Inflammatory macrophage (primary cell): ENCODE measurements around the gene COL16A1.
A peak's percentile ranks its signal among the peaks of the same experiment; 100 is the strongest.

Experiments
- DNase-seq, 2 donors: peaks; one replicate each; pipeline ENCODE4 v3.0.0-alpha.2; 2020 to 2022

COL16A1 gene

GRCh38 chr1:31645274-31645568 lies 58.6 kb downstream of the COL16A1 start:
- DNase-seq: no peak

DNA sequence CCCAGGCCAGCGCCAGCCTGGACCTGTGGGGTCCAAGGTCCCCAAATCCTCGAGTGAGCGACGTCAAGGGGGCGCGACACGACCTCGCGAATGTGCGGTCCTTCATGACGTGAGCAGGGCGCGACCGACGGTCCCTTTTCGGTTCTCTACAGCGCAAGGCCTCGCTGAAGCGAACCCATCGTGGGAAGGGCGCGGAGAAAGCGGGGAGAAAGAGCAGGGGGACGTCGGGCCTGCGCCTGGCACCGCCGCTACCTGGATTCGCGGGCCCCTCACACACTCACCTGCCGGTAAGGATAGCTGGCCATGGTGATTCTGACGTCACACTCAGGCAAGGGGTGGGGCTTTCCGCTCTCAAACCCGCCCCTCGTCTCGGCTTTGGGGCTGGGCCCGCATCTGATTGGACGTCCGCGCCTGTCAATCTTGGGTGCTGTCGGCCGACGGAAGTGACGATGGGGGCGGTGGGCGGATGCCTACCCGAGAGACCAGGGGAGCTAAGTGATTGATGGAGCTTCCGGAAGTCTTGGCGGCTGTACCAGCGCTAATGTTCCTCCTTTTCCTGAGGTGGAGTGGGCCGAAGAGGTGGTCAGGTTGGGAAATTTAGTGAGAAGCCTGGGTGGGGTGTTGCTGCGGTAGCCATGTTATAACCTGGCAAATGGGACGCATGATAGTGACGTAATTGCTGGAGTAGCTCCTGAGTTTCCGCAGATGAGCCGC lies 59.1 kb downstream of the COL16A1 start, which contains the start of gene PEF1:
TSS of gene PEF1 (minus strand) at position 317 of the 714 bp plus-strand sequence. CDS start at position 305, 12 bp downstream.
- peak; percentile 99 for DNase-seq

GRCh38 chr1:31643976-31644559 lies 59.7 kb downstream of the COL16A1 start:
- no peak for DNase-seq

DNA sequence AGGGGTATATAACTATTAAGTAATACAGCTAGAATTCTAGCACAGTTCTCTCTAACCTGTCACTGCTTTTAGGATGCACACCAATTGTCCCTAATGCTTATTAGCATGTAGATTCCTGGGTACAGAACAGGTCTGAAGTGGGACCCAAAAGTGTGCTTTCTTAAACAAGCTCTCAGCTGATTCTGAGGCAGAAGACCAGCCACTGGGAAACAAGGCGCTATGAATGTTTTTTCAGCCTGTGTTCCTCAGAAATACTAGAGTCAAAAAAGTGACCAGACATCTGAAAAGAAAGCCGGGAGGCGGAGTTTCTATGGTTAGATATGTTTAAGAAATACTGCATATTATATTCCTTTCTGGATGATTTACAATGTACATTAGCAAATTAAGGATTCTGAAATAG lies 60.9 kb downstream of the COL16A1 start:
- no peak for DNase-seq

DNA sequence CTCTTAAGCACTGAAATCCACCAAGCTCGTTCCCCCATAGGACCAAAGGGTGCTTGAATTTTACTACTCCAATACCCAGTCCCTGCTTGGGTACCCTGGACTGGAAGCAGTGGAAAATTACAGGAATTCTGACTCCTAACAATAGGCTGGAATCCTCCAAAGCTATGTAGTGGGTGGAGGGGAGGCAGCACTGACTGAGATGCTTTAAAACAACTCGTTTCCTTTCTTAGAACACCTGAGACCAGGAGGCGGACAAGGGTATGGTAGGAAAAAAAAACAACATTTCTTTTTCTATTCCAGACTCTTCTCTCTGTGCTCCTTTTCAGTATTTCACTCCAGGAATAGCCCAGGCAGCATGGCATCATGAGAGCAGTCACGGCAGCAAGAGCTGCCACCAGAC lies 61.5 kb downstream of the COL16A1 start:
- DNase-seq: no peak

GRCh38 chr1:31640964-31641363 lies 62.9 kb downstream of the COL16A1 start:
- no peak for DNase-seq

DNA sequence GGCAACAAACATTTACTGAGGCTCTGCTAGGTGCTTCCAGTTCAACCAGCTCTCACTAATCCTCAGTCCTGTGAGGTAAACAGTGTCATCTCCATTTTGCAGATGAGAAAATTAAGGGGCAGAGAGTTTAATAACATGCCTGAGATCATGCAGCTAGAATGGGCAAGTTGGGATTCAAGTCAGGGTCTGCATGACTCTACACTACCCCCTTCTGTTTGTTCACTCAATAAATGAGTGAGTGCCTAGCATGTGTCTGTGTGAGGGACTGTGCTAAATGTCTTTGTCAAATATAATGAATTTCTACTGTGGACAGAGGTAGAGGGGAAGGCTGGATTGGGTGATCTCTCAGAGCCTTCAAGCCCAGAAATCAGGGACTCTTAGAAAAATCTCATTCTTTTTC lies 63.6 kb downstream of the COL16A1 start:
- no peak for DNase-seq

GRCh38 chr1:31639543-31639942 lies 64.3 kb downstream of the COL16A1 start:
- DNase-seq: peak; percentile 75 to 85

- DNase-seq: no peak
Measured at GRCh38 chr1:31637915-31638673, 65.7 kb downstream of the COL16A1 start.

DNA sequence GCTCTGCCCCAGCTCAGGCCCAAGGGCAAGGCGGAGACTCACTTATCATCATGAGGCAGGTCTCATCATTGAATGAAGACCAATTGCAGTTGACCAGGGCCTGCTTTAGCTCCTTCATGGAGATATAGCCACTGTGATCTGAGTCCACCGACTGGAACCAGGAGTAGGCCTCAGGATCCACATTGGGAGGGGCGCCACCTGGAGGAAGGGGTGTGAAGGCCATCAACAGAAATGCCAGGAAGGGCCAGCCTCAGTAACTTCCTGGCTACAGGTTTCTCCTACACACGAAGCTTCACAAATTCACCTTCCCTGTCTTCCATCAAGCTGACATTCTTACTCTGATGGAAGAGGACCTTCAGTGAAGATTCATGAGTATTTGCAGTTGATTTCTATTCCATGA lies 70.7 kb downstream of the COL16A1 start:
- DNase-seq: peak; percentile 24 to 37

DNA sequence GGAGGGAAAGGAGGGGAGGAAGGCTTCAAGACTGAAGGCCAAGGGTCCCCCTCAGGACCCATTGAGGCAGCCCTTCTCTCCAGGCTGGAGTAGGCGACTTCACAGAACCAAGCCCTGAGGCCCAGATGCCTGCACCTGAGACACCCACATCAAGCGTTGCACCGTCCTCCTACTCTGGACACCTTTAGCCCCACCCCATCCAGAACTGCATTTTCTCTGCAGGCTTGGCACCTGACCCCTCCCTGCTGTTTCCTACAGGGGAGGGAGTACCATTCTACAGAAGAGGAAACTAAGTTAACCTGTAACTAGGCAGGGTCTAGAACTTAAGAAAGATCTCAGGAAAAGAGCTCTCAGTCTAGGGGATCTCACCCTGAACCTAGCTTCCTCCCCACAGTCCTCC lies 71.2 kb downstream of the COL16A1 start:
- no peak for DNase-seq

GRCh38 chr1:31628931-31629556 lies 74.8 kb downstream of the COL16A1 start:
- DNase-seq: no peak

- no peak for DNase-seq
Measured at GRCh38 chr1:31627930-31628559, 75.8 kb downstream of the COL16A1 start.

DNA sequence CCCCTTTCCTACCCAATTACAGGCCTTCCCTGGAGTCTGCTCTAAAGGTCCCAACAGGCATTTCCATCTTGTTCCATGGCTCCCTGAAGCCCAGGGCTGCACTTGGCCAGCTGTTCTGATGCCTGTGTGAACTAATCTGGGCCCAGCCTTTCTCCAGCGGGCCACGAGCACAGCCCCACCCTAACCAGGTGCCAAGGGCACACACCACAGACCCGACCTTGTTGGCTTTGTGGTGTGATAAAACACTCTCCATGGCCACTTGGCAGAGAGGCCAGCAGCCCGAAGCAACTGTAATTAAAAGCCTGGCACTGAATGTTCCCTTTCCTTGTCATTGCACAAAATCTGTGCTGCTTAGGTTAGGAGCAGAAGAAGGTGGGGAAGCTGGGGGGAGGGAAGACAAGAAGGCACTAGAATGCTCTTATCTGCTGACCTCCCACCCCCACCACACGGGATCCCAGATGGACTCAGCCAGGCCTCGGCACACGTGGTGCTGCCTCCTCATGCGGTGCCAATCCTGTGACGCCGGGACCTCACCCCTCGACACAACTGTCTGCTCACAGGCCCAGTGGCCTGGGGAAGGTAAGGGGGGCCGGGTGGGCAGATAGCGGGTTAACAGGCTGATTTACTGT lies 76.4 kb downstream of the COL16A1 start:
- no peak for DNase-seq

GRCh38 chr1:31626223-31627207 lies 77.3 kb downstream of the COL16A1 start:
- DNase-seq: peak in 1 of 2 donors; percentile 48

DNA sequence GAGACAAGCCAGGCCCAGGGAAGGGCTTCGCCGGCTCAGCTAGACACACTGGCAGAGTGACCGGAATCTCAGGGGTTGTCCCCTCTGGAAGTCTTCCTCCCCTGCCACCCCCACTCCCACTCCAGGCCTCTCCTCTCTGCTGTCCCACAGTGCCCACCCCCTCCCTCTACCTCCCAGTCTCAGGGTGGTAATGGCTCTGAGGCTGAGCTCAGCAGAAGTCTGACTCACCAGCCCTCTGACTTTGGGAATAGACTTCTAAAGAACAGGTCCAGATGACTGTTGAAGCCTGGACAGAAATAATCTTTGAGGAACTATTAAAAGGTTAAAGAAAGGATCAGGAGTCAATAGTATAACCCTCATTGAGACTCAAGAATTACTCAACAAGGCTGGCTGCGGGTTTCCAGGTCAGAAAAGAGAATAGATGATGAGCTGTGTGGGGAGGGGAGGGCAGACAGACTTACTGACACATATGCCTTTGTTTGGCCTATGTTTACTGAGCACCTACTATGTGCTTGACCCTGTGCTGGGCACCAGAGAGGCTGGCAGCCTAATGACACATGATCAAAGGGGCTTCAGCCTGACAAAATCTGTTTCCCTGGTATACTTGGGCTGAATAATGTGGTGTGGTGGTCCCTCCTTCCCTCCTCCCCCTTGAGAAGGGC lies 78.1 kb downstream of the COL16A1 start:
- DNase-seq: peak; percentile 8 to 58

DNA sequence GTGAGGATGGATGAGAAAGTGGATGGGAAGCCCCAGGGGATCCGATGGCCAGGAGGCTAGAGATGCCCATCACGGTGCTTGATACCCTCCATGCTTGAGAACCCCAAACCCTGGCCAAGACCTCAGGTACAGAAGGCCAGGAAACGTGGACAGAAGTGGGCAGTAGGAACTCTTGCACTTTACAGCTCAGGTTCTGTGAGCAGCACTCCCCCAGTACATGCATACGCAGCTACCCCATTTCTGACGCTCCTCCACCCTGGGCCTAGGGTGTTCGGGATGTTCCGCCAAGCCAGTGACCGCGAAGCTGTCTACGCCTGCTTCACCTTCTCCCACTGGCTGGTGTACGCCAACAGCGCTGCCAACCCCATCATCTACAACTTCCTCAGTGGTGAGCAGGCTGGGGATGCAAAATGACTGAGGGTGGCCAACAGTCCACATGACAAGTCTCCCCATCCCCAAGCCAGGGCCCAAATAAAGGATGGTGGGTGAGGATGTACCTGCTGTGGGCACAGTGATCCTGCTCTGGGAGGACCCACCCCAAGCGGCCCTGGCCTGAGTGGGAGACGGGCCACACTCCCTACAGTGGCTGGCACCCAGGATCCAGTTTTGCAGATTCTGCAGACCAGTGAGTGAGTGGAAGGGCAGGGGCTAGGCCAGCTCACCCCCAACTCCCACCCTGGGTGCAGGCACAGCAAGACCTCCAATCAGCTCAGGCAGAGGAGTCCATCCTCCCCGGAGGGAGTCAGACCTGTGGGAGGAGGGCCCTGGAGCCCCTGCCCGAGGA lies 78.9 kb downstream of the COL16A1 start:
- DNase-seq: no peak

GRCh38 chr1:31624309-31624708 lies 79.5 kb downstream of the COL16A1 start:
- peak; percentile 26 to 53 for DNase-seq

DNA sequence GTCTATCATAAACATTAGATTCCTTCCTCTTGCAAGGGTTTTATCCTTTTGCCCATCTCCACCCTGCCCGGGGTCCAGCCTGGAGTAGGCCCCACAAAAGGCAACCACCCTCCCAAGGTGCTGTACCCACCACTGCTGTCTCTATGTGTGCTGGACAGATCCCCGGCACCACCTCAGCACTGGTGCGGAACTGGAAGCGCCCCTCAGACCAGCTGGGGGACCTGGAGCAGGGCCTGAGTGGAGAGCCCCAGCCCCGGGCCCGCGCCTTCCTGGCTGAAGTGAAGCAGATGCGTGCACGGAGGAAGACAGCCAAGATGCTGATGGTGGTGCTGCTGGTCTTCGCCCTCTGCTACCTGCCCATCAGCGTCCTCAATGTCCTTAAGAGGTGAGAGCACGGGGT lies 80.5 kb downstream of the COL16A1 start:
- no peak for DNase-seq
